Natural killer cell (primary cell): ENCODE data around the gene COX8A. TPM values are rescaled to one million over a fixed set of nuclear protein-coding genes. Genes with fewer than 3 reads are reported as not detected.

Experiments
- ATAC-seq, 3 donors: fragments of 150-1000 bp in 2 of 3; fragments of 200-7000 bp in 1 of 3; cut with Tn5 transposase; 1 replicate in 1 of 3; 2 replicates in 2 of 3; pipeline ENCODE4 v1.10.0; 2021; ENCODE audit warnings: mild to moderate bottlenecking in 2 of 3, moderate library complexity in 2 of 3
- DNase-seq, 2 donors: peaks; one replicate each; pipeline versions ENCODE4 v3.0.0 to v3.0.0-alpha.2; 2013 to 2021; ENCODE audit warnings: mixed read lengths in 1 of 2
- H3K27ac ChIP-seq: one replicate; pipeline ENCODE4 v1.5.1; 2013; ENCODE audit warnings: mild to moderate bottlenecking, low read length
- H3K27me3 ChIP-seq: one replicate; pipeline ENCODE4 v1.6.1; 2013; ENCODE audit warnings: low read length; ENCODE audit not compliant: control insufficient read depth, insufficient read depth
- H3K36me3 ChIP-seq: one replicate; pipeline ENCODE4 v1.6.1; 2013; ENCODE audit warnings: low read length; ENCODE audit not compliant: control insufficient read depth, insufficient read depth
- H3K4me1 ChIP-seq: one replicate; pipeline ENCODE4 v1.6.1; 2013; ENCODE audit warnings: low read length; ENCODE audit not compliant: control insufficient read depth, insufficient read depth
- H3K4me3 ChIP-seq: one replicate; pipeline ENCODE4 v1.5.1; 2013; ENCODE audit warnings: low read length
- H3K9me3 ChIP-seq: one replicate; pipeline ENCODE4 v1.6.1; 2013; ENCODE audit warnings: low read length; ENCODE audit not compliant: control insufficient read depth, insufficient read depth
- H3K27ac Mint-ChIP-seq, 2 donors: one replicate each; pipeline ENCODE4 v1.8.0; 2022; ENCODE audit warnings: mild to moderate bottlenecking in 2 of 2, mixed read lengths in 2 of 2, moderate library complexity in 1 of 2
- H3K27me3 Mint-ChIP-seq, 2 donors: one replicate each; pipeline ENCODE4 v1.8.0; 2022; ENCODE audit warnings: low read depth in 2 of 2, mixed read lengths in 2 of 2
- H3K36me3 Mint-ChIP-seq: one replicate; pipeline ENCODE4 v1.8.0; 2022; ENCODE audit warnings: mixed read lengths
- H3K4me1 Mint-ChIP-seq, 2 donors: one replicate each; pipeline ENCODE4 v1.8.0; 2022; ENCODE audit warnings: mixed read lengths in 2 of 2
- H3K4me3 Mint-ChIP-seq: one replicate; pipeline ENCODE4 v1.8.0; 2022; ENCODE audit warnings: mild to moderate bottlenecking, moderate library complexity, mixed read lengths
- H3K9me3 Mint-ChIP-seq, 2 donors: one replicate each; pipeline ENCODE4 v1.8.0; 2022; ENCODE audit warnings: mixed read lengths in 2 of 2
- WGBS: methylation state at CpG from one replicate; pipeline ENCODE4 v1.1.7; 2013; ENCODE audit warnings: missing lambda C conversion rate; ENCODE audit not compliant: insufficient coverage; 5-methylcytosine and 5-hydroxymethylcytosine counted together
- intact Hi-C: fragments of 100-400 bp; cut with micrococcal nuclease; formaldehyde crosslinking; loops from one replicate; pipeline ENCODE4 v1.14.2; 2022
- total RNA-seq, 4 donors: library from RNA; stranded (reverse); fragments of 120-200 nt in 1 of 4; gene quantifications; one replicate each; pipeline versions ENCODE4 v1.2.3 to v1.2.4, GENCODE V29; 2013 to 2022
- TF ChIP-seq, protein P1 (sequence below): fragments of 200-600 bp; IDR thresholded peaks from one replicate; pipeline ENCODE4 v1.8.0; 2022; ENCODE audit warnings: antibody characterized with exemption

COX8A gene
- total RNA-seq, 3 donors from 2014 or later (not counting 1 experiment from before 2014, with no cell fraction given) = 143 to 166 (median 145) TPM

DNA sequence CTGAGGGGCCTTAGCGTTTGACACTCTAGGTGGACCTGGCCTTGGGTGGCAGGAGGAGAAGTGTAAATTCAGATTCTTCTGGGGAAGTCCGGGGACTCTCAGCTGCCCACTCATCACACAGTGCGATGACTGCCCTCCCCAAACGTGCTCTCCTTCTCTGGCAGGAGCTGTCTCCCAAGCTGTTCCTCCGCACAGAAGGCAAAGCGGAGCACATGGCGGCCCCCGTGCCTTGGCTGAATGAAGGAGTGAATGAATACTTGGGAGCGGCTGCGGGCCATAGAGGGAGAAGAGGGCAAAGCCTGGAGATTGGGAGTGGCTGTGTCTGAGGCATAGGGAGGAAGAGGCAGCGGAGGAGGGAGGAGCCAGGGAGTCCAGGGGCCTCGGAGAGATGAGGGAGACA, 42.5 kb upstream of the COX8A start:
- WGBS = 87% methylated on average over 12 of the region's 12 CpGs
- intact Hi-C loops = no loop called here

DNA sequence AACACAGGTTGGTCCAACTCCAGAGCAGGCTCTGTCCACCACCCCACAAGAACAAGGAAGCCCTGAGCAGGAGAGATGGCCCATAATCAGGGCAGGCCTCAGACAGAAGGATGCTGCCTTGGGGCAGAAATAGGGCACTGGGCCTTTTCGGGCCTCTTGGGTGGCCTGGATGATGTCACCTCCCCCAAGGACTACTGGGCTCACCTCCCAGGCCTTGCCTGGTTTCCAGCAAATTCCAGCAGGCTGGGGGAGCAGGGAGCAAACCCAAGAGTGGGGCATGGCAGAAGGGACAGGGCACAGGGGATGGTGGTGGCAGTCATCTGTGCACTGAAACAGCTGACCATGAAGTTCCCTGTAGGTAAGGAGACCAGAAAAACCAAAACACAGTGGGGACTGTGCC, 41.0 kb upstream of the COX8A start:
- intact Hi-C loops = no loop called here
- 88% methylated on average over 1 of the region's 1 CpG for WGBS
- ATAC-seq (no peak), DNase-seq (no peak)
- Histone ChIP-seq H3K9me3 (no peaks in the 10 kb centered on the region), H3K4me3 (no peak overlapping the region), H3K27me3 (no peaks in the 10 kb centered on the region), H3K36me3 (no peaks in the 10 kb centered on the region), H3K27ac (no peak overlapping the region), H3K4me1 (peaks cover 7% of the 10 kb centered on the region)
- peaks cover 0 to 3% of the 10 kb centered on the region in 2 donors for H3K27me3 Mint-ChIP-seq
- H3K36me3 Mint-ChIP-seq = no peaks in the 10 kb centered on the region
- H3K27ac Mint-ChIP-seq = no peak overlapping the region
- H3K4me3 Mint-ChIP-seq = no peak overlapping the region
- H3K9me3 Mint-ChIP-seq = no peaks in the 10 kb centered on the region
- TF ChIP-seq, protein P1, sequence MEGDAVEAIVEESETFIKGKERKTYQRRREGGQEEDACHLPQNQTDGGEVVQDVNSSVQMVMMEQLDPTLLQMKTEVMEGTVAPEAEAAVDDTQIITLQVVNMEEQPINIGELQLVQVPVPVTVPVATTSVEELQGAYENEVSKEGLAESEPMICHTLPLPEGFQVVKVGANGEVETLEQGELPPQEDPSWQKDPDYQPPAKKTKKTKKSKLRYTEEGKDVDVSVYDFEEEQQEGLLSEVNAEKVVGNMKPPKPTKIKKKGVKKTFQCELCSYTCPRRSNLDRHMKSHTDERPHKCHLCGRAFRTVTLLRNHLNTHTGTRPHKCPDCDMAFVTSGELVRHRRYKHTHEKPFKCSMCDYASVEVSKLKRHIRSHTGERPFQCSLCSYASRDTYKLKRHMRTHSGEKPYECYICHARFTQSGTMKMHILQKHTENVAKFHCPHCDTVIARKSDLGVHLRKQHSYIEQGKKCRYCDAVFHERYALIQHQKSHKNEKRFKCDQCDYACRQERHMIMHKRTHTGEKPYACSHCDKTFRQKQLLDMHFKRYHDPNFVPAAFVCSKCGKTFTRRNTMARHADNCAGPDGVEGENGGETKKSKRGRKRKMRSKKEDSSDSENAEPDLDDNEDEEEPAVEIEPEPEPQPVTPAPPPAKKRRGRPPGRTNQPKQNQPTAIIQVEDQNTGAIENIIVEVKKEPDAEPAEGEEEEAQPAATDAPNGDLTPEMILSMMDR = no peak
- H3K4me1 Mint-ChIP-seq = peaks cover 10% of the 10 kb centered on the region in 2 donors

More for the DNA sequence above, 42.5 kb upstream of the COX8A start:
- H3K9me3 ChIP-seq = no peaks in the 10 kb centered on the region
- H3K27ac ChIP-seq = no peak overlapping the region
- H3K27ac Mint-ChIP-seq = no peak overlapping the region
- H3K4me3 ChIP-seq = no peak overlapping the region
- no peak for DNase-seq
- H3K27me3 ChIP-seq = no peaks in the 10 kb centered on the region
- no peak for ATAC-seq
- H3K4me1 ChIP-seq = no peaks in the 10 kb centered on the region
- H3K9me3 Mint-ChIP-seq = no peaks in the 10 kb centered on the region
- H3K27me3 Mint-ChIP-seq = peaks cover 0 to 3% of the 10 kb centered on the region in 2 donors
- H3K36me3 Mint-ChIP-seq = no peaks in the 10 kb centered on the region
- H3K4me1 Mint-ChIP-seq = no peaks in the 10 kb centered on the region
- TF ChIP-seq, protein P1 = no peak
- H3K36me3 ChIP-seq = no peaks in the 10 kb centered on the region
- H3K4me3 Mint-ChIP-seq = no peak overlapping the region

DNA sequence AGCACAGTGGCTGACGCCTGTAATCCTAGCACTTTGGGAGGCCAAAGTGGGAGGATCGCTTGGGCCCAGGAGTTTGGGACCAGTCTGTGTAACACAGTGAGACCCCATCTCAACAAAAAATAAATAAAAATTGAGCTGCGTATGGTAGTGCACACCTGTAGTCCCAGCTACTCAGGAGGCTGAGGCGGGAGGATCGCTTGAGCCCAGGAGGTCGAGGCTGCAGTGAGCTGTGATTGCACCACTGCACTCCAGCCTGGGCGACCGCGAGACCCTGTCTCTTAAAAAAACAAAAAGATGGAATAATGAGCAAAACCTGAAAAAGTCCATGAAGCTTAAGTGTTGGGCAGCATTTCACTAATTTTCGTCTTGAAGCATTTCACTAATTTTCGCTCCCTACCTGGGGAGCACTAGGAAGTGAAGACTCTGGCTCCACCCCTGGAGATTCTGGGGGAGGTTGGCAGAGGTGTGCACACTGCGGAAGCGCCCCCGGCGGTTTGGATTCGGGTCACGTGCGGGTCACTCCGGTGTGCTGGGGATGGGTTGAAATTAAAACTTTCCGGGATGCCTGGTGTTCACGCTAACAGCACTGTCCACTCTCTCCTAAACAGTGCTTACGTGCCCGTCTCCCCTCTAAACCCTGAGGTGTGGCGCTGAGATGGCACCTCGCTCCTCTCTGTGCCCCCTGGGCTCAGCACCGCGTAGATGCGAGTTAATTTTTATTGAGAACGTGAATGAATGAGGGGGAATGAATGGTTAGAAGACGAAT, 36.5 kb upstream of the COX8A start:
- Mint-ChIP-seq H3K27ac (peak overlapping the region; percentile 83 to 91), H3K36me3 (no peaks in the 10 kb centered on the region), H3K4me1 (peaks cover 30 to 31% of the 10 kb centered on the region in 2 donors), H3K27me3 (no peaks in the 10 kb centered on the region), H3K9me3 (no peaks in the 10 kb centered on the region), H3K4me3 (peak overlapping the region; percentile 89)
- TF ChIP-seq, protein P1 = no peak
- peak overlapping the region; percentile 66 for H3K4me3 ChIP-seq
- peak; percentile 1 to 2 (median 2) for ATAC-seq
- H3K27ac ChIP-seq = peak overlapping the region; percentile 70
- H3K27me3 ChIP-seq = no peaks in the 10 kb centered on the region
- H3K4me1 ChIP-seq = peaks cover 19% of the 10 kb centered on the region
- no peaks in the 10 kb centered on the region for H3K9me3 ChIP-seq
- DNase-seq = peak in 1 of 2 donors; percentile 53
- no peaks in the 10 kb centered on the region for H3K36me3 ChIP-seq
- intact Hi-C loops = loop anchor here (2.0 to 5.0 kb wide), 3 partner anchors 49 to 99 kb away; partner anchors contain the start of gene MARK2
- WGBS = 24% methylated on average over 30 of the region's 30 CpGs
